Prostate gland (tissue), 2 donors: ENCODE results near the gene USP40. TPM values are rescaled to one million over a fixed set of nuclear protein-coding genes. Genes with fewer than 3 reads are reported as not detected.
A peak's percentile ranks its signal among the peaks of the same experiment; 100 is the strongest.

Experiments
- DNase-seq: peaks from one replicate; pipeline ENCODE4 v3.0.0-alpha.2; 2019; ENCODE audit warnings: low spot score
- H3K27ac ChIP-seq, 2 donors: fragments of 200-600 bp; sonication (generic); 2 replicates each; pipeline ENCODE4 v1.5.1; 2017 to 2019
- H3K27me3 ChIP-seq: fragments of 200-600 bp; sonication (generic); replicated peaks from 2 replicates; pipeline ENCODE4 v1.5.1; 2019; ENCODE audit not compliant: insufficient read depth
- H3K36me3 ChIP-seq, 2 donors: fragments of 200-600 bp; sonication (generic); 1 replicate in 1 of 2; 2 replicates in 1 of 2; pipeline versions ENCODE4 v1.5.1 to v1.8.1; 2017 to 2019
- H3K4me1 ChIP-seq: fragments of 200-600 bp; sonication (generic); replicated peaks from 2 replicates; pipeline ENCODE4 v1.5.1; 2019
- H3K4me3 ChIP-seq, 2 donors: fragments of 200-600 bp; sonication (generic); 2 replicates each; pipeline ENCODE4 v1.5.1; 2017 to 2019
- H3K9me3 ChIP-seq: fragments of 200-600 bp; sonication (generic); 2 replicates; pipeline ENCODE4 v1.5.1; 2017
- POLR2A ChIP-seq: fragments of 450-650 bp; IDR thresholded peaks from one replicate; pipeline ENCODE4 v1.6.1; 2016; ENCODE audit warnings: antibody characterized with exemption, mild to moderate bottlenecking
- POLR2AphosphoS5 ChIP-seq: sonication (generic); formaldehyde crosslinking; IDR thresholded peaks from one replicate; pipeline ENCODE4 v1.6.1; 2017; ENCODE audit warnings: antibody characterized with exemption
- WGBS: methylation state at CpG from one replicate; pipeline ENCODE4 v1.1.5; 2018; 5-methylcytosine and 5-hydroxymethylcytosine counted together
- intact Hi-C: fragments of 100-400 bp; cut with DNase I; formaldehyde crosslinking; loops from one replicate; pipeline ENCODE4 v1.14.2; 2022
- total RNA-seq, 2 donors: library from RNA; depleted of rRNA; stranded (reverse); fragments of >200 nt; gene quantifications; one replicate each; pipeline ENCODE4 v1.1.0, GENCODE V29; 2016
- TF ChIP-seq, protein P1 (sequence below), 4 experiments: fragments of 200-600 bp in 2 of 4; fragments of 450-650 bp in 2 of 4; sonication (generic) in 2 of 4; IDR thresholded peaks; 1 replicate in 3 of 4; 2 replicates in 1 of 4; pipeline ENCODE4 v1.5.1; 2016 to 2019; ENCODE audit warnings: antibody characterized with exemption in 4 of 4, mild to moderate bottlenecking in 2 of 4, moderate library complexity in 2 of 4

USP40 gene
- total RNA-seq, 2 donors from 2014 or later: 45.1 to 50.2 TPM

DNA sequence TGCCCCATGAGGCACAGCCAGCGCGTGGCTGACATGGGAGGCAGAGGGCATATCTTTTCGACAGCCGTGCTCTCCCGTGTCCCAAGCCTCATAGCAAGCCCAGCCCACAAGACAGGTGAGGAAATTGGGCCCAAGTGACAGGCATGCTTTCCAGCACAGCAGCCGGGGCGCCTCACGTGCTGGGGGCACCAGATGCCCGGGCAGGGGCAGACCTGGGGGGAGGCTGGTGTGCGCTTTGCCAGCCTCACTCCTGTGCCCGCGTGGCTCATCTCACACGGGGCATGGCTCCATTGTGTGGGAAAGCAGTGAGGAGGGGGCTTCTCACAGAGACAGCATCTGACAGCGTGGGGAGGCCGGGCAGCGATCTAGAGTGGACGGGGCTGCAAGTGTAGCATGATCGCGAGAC lies 93.2 kb downstream of the USP40 start:
- TF ChIP-seq, protein P1, sequence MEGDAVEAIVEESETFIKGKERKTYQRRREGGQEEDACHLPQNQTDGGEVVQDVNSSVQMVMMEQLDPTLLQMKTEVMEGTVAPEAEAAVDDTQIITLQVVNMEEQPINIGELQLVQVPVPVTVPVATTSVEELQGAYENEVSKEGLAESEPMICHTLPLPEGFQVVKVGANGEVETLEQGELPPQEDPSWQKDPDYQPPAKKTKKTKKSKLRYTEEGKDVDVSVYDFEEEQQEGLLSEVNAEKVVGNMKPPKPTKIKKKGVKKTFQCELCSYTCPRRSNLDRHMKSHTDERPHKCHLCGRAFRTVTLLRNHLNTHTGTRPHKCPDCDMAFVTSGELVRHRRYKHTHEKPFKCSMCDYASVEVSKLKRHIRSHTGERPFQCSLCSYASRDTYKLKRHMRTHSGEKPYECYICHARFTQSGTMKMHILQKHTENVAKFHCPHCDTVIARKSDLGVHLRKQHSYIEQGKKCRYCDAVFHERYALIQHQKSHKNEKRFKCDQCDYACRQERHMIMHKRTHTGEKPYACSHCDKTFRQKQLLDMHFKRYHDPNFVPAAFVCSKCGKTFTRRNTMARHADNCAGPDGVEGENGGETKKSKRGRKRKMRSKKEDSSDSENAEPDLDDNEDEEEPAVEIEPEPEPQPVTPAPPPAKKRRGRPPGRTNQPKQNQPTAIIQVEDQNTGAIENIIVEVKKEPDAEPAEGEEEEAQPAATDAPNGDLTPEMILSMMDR (IDR thresholded peaks at IDR 0.05): no peak
- TF ChIP-seq POLR2A (no peak), POLR2AphosphoS5 (no peak)
- H3K27ac ChIP-seq: no peak overlapping the region
- intact Hi-C loops: no loop called here
- H3K27me3 ChIP-seq: no peaks in the 10 kb centered on the region
- H3K36me3 ChIP-seq: peaks cover 0 to 8% of the 10 kb centered on the region in 2 donors
- DNase-seq: no peak
- no peaks in the 10 kb centered on the region for H3K9me3 ChIP-seq
- H3K4me1 ChIP-seq: no peaks in the 10 kb centered on the region
- 95% methylated on average over 19 of the region's 19 CpGs for WGBS
- H3K4me3 ChIP-seq: no peak overlapping the region

DNA sequence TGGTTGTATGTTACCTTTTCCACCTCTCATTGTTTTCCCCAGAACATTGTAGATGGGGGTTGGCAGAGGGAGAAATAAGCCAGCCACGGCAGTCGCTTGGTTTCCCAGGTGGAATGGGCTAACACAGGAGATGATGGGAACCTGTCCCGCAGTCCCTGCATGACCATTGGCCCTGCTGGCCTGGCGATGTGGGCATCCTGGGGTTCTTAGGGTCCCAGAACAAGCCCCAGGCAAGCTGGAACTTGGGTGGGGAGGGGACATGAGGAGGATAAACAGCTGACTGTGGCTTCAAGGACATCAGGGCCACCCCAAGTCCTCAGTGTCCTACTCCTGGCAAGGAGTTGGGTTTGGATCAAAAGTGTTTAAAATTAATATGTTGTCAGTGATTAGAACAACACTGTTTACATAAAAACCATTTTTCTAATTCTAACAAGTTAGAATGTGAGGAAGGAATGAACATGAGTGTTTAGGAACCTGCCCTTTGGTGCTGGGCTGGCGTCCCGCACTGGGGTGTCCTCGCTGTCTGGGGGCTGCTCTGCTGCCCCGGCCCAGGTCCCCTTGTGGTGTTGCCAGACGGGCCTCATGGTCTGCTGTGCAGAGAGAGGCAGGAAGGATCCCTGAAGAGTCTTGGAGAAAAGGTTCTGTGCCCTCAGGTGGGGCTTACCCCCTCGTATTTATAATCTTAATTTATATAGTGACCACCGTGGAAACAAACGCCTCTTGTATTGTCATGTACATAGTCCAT lies 95.1 kb downstream of the USP40 start:
- TF ChIP-seq POLR2AphosphoS5 (no peak), POLR2A (no peak)
- TF ChIP-seq, protein P1 (IDR thresholded peaks at IDR 0.05): no peak
- Histone ChIP-seq H3K27me3 (no peaks in the 10 kb centered on the region), H3K9me3 (no peaks in the 10 kb centered on the region), H3K4me1 (no peaks in the 10 kb centered on the region), H3K27ac (no peak overlapping the region), H3K4me3 (no peak overlapping the region), H3K36me3 (peaks cover 0 to 14% of the 10 kb centered on the region in 2 donors)
- intact Hi-C loops: no loop called here
- no peak for DNase-seq
- WGBS: 91% methylated on average over 12 of the region's 12 CpGs

DNA sequence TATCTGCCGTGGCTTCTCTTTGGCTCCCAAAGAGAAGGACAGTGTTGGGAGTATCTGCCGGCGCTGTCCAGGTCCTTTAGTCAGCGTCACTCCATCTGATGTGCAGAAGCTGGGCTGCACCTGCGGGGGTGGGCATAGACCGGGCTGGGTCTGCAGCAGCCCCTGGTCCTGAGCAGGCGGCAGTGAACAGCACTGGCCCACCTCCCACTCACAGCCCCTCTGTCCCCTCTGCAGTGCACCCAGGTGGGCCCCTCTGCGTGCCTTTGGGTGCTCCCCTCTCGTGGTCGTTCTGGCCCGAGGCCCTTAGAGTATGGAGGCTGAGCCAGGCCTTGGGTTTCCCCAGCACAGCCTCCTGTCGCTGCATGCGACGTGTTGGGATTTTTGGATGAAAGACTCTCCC lies 95.7 kb downstream of the USP40 start:
- no peak overlapping the region for H3K4me3 ChIP-seq
- peaks cover 0 to 14% of the 10 kb centered on the region in 2 donors for H3K36me3 ChIP-seq
- H3K27me3 ChIP-seq: no peaks in the 10 kb centered on the region
- H3K27ac ChIP-seq: no peak overlapping the region
- intact Hi-C loops: no loop called here
- no peak for TF ChIP-seq POLR2A
- TF ChIP-seq, protein P1 (IDR thresholded peaks at IDR 0.05): no peak
- no peak for TF ChIP-seq POLR2AphosphoS5
- H3K4me1 ChIP-seq: no peaks in the 10 kb centered on the region
- no peaks in the 10 kb centered on the region for H3K9me3 ChIP-seq
- 91% methylated on average over 14 of the region's 14 CpGs for WGBS
- no peak for DNase-seq

DNA sequence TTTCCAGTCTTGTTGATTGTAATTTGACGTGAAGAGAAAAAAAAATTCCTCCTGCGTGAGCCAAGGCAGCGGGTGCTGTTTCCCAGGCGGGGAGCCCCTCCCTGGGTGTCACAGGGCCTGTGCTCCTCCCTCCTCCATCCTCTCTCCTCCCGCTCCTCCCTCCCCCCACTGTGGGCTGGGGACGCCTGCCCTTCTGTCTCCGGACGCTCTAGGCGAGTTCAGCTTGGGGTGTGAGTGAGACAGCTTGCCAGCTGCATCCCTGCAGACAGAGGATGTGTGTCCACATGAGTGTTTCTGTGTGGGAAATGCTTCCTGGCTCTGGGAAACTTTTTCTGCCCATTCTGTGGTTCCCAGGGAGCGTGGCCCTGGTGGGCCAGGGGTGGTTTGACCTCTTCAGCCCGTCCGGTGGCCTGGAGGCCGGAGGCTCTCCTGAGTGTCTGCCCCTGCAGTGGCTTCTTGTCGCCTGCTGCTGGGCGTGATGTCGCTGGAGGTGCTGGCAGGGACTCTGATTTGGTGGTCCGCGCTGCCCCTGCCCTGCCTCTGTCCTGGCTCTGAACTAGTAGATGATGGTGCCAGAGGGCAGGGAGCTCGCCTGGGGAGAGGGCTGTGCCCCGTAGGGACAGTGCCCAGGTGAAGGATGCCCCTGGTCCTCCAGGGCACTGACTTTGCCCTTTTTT lies 96.4 kb downstream of the USP40 start:
- intact Hi-C loops: no loop called here
- Histone ChIP-seq H3K4me3 (no peak overlapping the region), H3K9me3 (no peaks in the 10 kb centered on the region), H3K27me3 (no peaks in the 10 kb centered on the region), H3K36me3 (peaks cover 0 to 14% of the 10 kb centered on the region in 2 donors), H3K27ac (peak overlapping the region in 1 of 2 donors; percentile 52), H3K4me1 (no peaks in the 10 kb centered on the region)
- DNase-seq: no peak
- no peak for TF ChIP-seq POLR2AphosphoS5
- no peak for TF ChIP-seq POLR2A
- TF ChIP-seq, protein P1 (IDR thresholded peaks at IDR 0.05): no peak
- WGBS: 70% methylated on average over 20 of the region's 20 CpGs
